ENCODE results near the gene ARHGEF17.

The ARHGEF17 gene

GRCh38 chr11:73335204-73335923 lies 27.3 kb downstream of the ARHGEF17 start:
- ATAC-seq, result peak; percentile 68
- TF ChIP-seq ZNF8 (CRISPR knock-in tag; IDR thresholded peaks at IDR 0.05) (no peak), ESRRG (CRISPR knock-in tag; IDR thresholded peaks at IDR 0.05) (no peak), ZNF565 (CRISPR knock-in tag; conservative IDR thresholded peaks at IDR 0.05; ENCODE audit: low read depth) (no peak), CREB5 (CRISPR knock-in tag; IDR thresholded peaks at IDR 0.05; ENCODE audit: low read depth) (no peak), GLIS3 (CRISPR knock-in tag; IDR thresholded peaks at IDR 0.05) (no peak), TCF4 (CRISPR knock-in tag; IDR thresholded peaks at IDR 0.05; ENCODE audit: borderline replicate concordance) (peak; percentile 52; the same call in 1 of the 2 replicates)

DNA sequence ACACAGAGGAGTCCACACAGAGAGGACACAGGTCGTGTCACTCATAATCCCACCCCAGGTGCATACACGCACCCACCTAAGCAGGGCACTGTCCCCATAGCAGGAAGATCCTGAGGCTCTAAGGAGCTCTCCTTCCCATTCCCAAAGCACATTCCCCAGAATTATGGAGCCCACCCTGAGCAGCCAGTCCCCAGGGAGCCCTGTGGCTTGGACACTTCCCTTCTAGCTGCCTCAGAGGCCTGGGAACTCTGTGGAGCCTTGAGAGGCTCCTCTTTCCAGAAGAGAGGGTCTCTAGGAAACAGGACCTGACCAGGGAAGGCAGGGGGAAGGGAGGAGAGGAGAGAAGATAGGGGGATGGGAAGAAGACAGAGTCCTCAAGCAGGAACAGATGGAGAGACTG lies 29.8 kb downstream of the ARHGEF17 start:
- TF ChIP-seq ZNF70 (CRISPR knock-in tag; IDR thresholded peaks at IDR 0.05) (no peak), CSDC2 (CRISPR knock-in tag; IDR thresholded peaks at IDR 0.05) (no peak), PATZ1 (CRISPR knock-in tag; IDR thresholded peaks at IDR 0.05; ENCODE audit: borderline replicate concordance) (no peak), ISL1 (CRISPR knock-in tag; IDR thresholded peaks at IDR 0.05) (no peak), CREB5 (CRISPR knock-in tag; IDR thresholded peaks at IDR 0.05; ENCODE audit: low read depth) (no peak), ZFP3 (CRISPR knock-in tag; IDR thresholded peaks at IDR 0.05) (no peak), TCF4 (CRISPR knock-in tag; IDR thresholded peaks at IDR 0.05; ENCODE audit: borderline replicate concordance) (no peak), ZNF8 (CRISPR knock-in tag; IDR thresholded peaks at IDR 0.05) (no peak), ZFP30 (CRISPR knock-in tag; IDR thresholded peaks at IDR 0.05) (no peak), GLIS3 (CRISPR knock-in tag; IDR thresholded peaks at IDR 0.05) (no peak), SNAI2 (CRISPR knock-in tag; IDR thresholded peaks at IDR 0.05) (no peak), BACH2 (CRISPR knock-in tag; IDR thresholded peaks at IDR 0.05; ENCODE audit: borderline replicate concordance) (no peak), RARB (CRISPR knock-in tag; IDR thresholded peaks at IDR 0.05) (no peak)
- TF ChIP-seq, protein P1, sequence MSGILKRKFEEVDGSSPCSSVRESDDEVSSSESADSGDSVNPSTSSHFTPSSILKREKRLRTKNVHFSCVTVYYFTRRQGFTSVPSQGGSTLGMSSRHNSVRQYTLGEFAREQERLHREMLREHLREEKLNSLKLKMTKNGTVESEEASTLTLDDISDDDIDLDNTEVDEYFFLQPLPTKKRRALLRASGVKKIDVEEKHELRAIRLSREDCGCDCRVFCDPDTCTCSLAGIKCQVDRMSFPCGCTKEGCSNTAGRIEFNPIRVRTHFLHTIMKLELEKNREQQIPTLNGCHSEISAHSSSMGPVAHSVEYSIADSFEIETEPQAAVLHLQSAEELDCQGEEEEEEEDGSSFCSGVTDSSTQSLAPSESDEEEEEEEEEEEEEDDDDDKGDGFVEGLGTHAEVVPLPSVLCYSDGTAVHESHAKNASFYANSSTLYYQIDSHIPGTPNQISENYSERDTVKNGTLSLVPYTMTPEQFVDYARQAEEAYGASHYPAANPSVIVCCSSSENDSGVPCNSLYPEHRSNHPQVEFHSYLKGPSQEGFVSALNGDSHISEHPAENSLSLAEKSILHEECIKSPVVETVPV (CRISPR knock-in tag; IDR thresholded peaks at IDR 0.05), result no peak

DNA sequence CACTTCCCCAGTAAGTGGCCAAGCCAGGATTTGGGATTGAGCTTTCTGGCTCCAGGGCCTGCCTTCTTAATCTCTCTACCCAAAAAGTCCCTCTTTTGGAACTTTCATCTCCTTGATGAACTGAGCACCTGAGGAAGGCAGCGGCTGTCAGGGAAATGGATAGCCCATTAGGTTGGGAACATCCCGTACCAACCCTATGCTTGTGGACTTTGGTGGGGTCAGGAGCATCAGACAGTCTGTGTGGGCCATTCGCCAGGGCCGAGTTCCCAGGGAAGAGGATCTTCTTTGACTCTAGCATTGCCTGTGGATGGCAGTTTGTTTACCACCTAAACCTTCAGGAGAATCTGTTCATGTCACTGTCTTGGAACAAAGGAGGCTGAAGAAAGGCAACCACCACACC lies 30.2 kb downstream of the ARHGEF17 start:
- TF ChIP-seq ZFP30 (CRISPR knock-in tag; IDR thresholded peaks at IDR 0.05), result no peak
- TF ChIP-seq CSDC2 (CRISPR knock-in tag; IDR thresholded peaks at IDR 0.05), result no peak
- TF ChIP-seq ZNF70 (CRISPR knock-in tag; IDR thresholded peaks at IDR 0.05), result no peak
- TF ChIP-seq ZFP3 (CRISPR knock-in tag; IDR thresholded peaks at IDR 0.05), result no peak
- TF ChIP-seq, protein P2, sequence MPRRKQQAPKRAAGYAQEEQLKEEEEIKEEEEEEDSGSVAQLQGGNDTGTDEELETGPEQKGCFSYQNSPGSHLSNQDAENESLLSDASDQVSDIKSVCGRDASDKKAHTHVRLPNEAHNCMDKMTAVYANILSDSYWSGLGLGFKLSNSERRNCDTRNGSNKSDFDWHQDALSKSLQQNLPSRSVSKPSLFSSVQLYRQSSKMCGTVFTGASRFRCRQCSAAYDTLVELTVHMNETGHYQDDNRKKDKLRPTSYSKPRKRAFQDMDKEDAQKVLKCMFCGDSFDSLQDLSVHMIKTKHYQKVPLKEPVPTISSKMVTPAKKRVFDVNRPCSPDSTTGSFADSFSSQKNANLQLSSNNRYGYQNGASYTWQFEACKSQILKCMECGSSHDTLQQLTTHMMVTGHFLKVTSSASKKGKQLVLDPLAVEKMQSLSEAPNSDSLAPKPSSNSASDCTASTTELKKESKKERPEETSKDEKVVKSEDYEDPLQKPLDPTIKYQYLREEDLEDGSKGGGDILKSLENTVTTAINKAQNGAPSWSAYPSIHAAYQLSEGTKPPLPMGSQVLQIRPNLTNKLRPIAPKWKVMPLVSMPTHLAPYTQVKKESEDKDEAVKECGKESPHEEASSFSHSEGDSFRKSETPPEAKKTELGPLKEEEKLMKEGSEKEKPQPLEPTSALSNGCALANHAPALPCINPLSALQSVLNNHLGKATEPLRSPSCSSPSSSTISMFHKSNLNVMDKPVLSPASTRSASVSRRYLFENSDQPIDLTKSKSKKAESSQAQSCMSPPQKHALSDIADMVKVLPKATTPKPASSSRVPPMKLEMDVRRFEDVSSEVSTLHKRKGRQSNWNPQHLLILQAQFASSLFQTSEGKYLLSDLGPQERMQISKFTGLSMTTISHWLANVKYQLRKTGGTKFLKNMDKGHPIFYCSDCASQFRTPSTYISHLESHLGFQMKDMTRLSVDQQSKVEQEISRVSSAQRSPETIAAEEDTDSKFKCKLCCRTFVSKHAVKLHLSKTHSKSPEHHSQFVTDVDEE (CRISPR knock-in tag; IDR thresholded peaks at IDR 0.05), result no peak
- no peak for TF ChIP-seq RARB (CRISPR knock-in tag; IDR thresholded peaks at IDR 0.05)
- no peak for ATAC-seq

More for the DNA sequence above, 29.8 kb downstream of the ARHGEF17 start:
- ATAC-seq, result no peak

GRCh38 chr11:73340164-73340563 lies 32.1 kb downstream of the ARHGEF17 start:
- ATAC-seq, result no peak
- no peak for TF ChIP-seq PATZ1 (CRISPR knock-in tag; IDR thresholded peaks at IDR 0.05; ENCODE audit: borderline replicate concordance)
- TF ChIP-seq, protein P1 (CRISPR knock-in tag; IDR thresholded peaks at IDR 0.05), result no peak
- no peak for TF ChIP-seq ZC3H10 (CRISPR knock-in tag; IDR thresholded peaks at IDR 0.05)

Measured in SK-N-SH treated with all-trans-retinoic acid at 6 μM for 48 hours (cell line).